Fibroblast of peridontal ligament (primary cell): ENCODE results near the gene SORCS2.
"Not testable (repeated sequence)": the region's sequence is repeated elsewhere in the genome, so short reads cannot be mapped to it uniquely, and the experiment has no call there.

Experiments used
- DNase-seq: peaks from one replicate; pipeline ENCODE4 v3.0.0-alpha.2; 2010; ENCODE audit errors: extremely low read depth

Gene SORCS2

GRCh38 chr4:7552466-7552865, 360.1 kb downstream of the SORCS2 start:
- no peak for DNase-seq

GRCh38 chr4:7553280-7553679, 360.9 kb downstream of the SORCS2 start:
- no peak for DNase-seq

GRCh38 chr4:7554905-7555304, 362.6 kb downstream of the SORCS2 start:
- DNase-seq: no peak

- DNase-seq: no peak
Observed at GRCh38 chr4:7556558-7556957, 364.2 kb downstream of the SORCS2 start.

- DNase-seq: peak; percentile 24
Observed at GRCh38 chr4:7557456-7557855, 365.1 kb downstream of the SORCS2 start.

- DNase-seq: no peak
Observed at GRCh38 chr4:7558436-7558835, 366.1 kb downstream of the SORCS2 start.

GRCh38 chr4:7559316-7559715, 367.0 kb downstream of the SORCS2 start:
- DNase-seq: no peak

GRCh38 chr4:7559741-7560395, 367.5 kb downstream of the SORCS2 start:
- DNase-seq: no peak

GRCh38 chr4:7561557-7561956, 369.2 kb downstream of the SORCS2 start:
- no peak for DNase-seq

GRCh38 chr4:7564242-7564641, 371.9 kb downstream of the SORCS2 start:
- DNase-seq: no peak

GRCh38 chr4:7565483-7565882, 373.1 kb downstream of the SORCS2 start:
- no peak for DNase-seq

- no peak for DNase-seq
Observed at GRCh38 chr4:7569810-7570783, 377.8 kb downstream of the SORCS2 start.

GRCh38 chr4:7571001-7571400, 378.7 kb downstream of the SORCS2 start:
- DNase-seq: no peak

- DNase-seq: no peak
Observed at GRCh38 chr4:7571701-7572100, 379.4 kb downstream of the SORCS2 start.

- no peak for DNase-seq
Observed at GRCh38 chr4:7572894-7573293, 380.6 kb downstream of the SORCS2 start.

- DNase-seq: no peak
Observed at GRCh38 chr4:7573576-7574091, 381.3 kb downstream of the SORCS2 start.

GRCh38 chr4:7574287-7575014, 382.1 kb downstream of the SORCS2 start:
- DNase-seq: no peak

- no peak for DNase-seq
Observed at GRCh38 chr4:7575426-7575825, 383.1 kb downstream of the SORCS2 start.

GRCh38 chr4:7577361-7578039, 385.2 kb downstream of the SORCS2 start:
- not testable (repeated sequence) for DNase-seq

GRCh38 chr4:7581477-7581876, 389.1 kb downstream of the SORCS2 start:
- no peak for DNase-seq

GRCh38 chr4:7582313-7583097, 390.2 kb downstream of the SORCS2 start:
- DNase-seq: no peak
